Erythroblast (primary cell): Measurements from ENCODE around the gene LUC7L.
"Not testable (repeated sequence)": the region's sequence is repeated elsewhere in the genome, so short reads cannot be mapped to it uniquely, and the experiment has no call there.

ENCODE experiments used
- DNase-seq, 2 experiments: peaks; one replicate each; lab custom pipeline; 2025; lab: John Stamatoyannopoulos, UW
- GATA1 ChIP-seq: IDR thresholded peaks from 2 replicates; pipeline ENCODE4 v1.6.1; 2011; ENCODE audit warnings: low read depth, mild to moderate bottlenecking, control low read depth, low read length, moderate library complexity
- POLR2A ChIP-seq: IDR thresholded peaks from 2 replicates; pipeline ENCODE4 v1.6.1; 2011; ENCODE audit warnings: mild to moderate bottlenecking, low read length

The LUC7L gene

DNA sequence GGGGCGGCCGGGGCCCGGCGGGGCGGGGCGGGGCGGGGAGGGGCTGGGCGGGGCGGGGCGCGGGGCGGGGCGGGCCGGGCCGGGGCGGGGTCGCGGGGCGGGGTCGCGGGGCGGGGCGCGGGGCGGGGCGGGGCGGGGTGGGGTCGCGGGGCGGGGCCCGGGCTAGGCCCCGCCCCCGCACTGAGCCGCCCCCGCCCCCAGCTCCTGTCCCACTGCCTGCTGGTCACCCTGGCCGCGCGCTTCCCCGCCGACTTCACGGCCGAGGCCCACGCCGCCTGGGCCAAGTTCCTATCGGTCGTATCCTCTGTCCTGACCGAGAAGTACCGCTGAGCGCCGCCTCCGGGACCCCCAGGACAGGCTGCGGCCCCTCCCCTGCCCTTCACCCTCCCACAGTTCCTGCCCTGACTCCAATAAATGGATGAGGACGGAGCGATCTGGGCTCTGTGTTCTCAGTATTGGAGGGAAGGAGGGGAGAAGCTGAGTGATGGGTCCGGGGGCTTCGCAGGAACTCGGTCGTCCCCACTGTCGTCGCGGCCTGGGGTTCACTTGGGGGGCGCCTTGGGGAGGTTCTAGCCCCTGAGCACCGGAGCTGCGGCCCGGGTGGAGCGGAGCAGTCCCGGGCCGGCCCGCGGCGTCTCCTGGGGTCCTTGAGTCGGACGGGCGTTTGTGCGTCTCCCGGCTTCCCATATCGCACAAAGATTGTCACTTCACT is 64.3 kb downstream of the LUC7L start:
- peak; percentile 69 to 76 for DNase-seq

DNA sequence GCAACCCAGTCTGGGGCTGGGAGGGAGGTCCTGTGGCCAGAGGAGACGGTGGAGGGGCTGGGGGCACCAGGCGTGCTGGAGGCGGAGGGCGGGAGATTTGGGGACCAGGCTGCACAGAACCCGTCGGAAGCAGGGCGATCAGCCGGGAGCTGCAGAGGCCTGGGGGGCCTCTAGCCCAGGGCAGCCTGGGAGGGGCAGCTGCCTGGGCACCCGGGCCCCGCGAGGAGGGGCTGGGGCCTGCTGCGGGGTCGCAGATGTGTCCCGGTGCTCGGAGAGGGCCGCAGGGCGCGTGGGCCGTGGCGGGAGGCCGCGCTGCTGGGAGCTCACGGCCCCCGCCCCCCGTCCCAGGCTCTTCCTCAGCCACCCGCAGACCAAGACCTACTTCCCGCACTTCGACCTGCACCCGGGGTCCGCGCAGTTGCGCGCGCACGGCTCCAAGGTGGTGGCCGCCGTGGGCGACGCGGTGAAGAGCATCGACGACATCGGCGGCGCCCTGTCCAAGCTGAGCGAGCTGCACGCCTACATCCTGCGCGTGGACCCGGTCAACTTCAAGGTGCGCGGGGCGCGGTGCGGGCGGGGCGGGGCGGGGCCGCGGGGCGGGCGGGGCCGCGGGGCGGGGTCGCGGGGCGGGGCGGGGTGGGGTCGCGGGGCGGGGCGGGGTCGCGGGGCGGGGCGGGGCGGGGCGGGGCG is 65.0 kb downstream of the LUC7L start:
- DNase-seq, result not testable (repeated sequence)

More for the DNA sequence above, 64.3 kb downstream of the LUC7L start:
- TF ChIP-seq GATA1 (no peak), POLR2A (no peak)

DNA sequence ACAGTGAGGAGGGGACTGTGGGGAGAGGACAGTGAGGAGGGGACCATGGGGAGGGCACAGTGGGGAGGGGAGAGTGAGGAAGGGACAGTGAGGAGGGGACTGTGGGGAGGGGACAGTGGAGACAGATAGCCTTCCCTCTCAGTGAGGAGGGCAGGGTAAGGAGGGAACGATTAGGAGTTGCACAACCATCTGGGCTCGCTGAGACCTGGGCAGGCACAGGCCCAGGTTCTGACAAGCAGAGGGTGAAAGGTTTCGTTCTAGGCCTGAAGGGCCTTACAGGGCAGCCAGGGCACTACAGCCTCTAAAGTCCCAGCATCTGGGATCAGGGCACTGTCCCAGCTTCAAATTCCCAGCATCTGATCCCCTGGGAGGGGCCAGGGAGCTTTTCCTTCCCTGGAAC is 65.6 kb downstream of the LUC7L start:
- peak in 1 of 2 experiments; percentile 34 for DNase-seq

DNA sequence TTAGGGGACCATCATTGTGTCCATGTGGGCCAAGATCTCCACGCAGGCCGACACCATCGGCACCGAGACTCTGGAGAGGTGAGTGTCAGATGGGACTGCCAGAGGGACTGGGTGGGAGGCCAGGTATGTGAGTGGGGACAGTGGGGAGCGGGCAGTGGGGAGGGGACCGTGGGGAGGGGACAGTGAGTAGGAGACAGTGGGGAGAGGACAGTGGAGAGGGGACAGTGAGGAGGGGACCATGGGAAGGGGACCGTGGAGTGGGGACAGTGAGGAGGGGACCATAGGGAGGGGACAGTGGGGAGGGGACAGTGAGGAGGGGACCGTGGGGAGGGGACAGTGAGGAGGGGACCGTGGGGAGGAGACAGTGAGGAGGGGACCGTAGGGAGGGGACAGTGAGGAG is 66.1 kb downstream of the LUC7L start:
- DNase-seq, result not testable (repeated sequence)

DNA sequence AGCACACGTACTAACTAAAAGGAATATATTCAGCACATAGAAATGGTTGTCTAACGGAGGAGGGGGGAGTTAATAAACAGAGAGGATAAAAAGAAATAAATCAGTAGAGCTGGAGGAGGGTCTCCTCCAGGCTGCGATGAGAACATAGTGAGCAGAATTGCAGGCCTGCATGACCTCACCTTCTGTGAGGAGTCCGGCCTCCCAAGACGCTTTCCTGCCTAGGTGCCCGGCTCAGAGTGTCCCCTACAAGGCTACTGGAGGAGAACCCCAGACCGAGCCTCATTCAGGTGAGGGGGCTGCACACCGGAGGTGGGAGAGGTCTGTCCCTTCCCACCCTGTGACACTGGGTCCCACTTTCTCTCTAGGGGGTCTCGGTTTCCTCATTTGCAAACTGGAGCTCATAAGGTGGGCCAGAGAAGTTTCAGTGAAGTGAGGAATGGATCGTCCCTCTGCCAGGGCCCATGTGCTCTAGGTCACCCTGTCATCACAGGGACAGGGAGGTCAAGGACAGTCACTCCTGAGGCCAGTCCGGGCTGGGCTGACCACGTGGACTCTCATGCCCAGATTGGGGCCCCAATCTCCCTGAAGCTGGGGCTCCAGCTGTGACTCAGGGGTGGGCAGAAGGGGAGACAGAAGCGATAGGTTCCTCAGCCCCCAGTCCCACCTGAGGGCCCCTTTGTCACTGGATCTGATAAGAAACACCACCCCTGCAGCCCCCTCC is 66.8 kb downstream of the LUC7L start:
- no peak for DNase-seq
- TF ChIP-seq GATA1, result no peak
- no peak for TF ChIP-seq POLR2A

DNA sequence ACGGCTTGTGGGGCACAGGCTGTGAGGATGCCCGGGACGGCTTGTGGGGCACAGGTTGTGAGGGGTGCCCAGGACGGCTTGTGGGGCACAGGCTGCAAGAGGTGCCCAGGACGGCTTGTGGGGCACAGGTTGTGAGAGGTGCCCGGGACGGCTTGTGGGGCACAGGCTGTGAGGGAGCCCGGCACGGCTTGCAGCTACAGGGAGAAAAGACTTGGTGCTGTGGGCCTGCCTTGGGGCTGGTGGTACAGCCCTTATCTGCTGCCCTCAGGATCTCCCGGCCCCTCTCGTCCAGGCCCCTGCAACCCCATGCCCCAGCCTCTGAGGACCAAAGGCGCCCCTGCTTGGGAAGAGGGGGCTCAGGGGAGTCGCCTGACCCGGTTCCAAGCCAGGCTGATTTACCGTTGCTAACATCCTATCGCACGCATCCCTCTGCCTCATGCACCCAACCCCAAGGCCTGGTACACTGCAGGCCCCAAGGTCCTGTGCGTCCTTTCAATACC is 68.5 kb downstream of the LUC7L start:
- no peak for TF ChIP-seq POLR2A
- TF ChIP-seq GATA1, result no peak

DNA sequence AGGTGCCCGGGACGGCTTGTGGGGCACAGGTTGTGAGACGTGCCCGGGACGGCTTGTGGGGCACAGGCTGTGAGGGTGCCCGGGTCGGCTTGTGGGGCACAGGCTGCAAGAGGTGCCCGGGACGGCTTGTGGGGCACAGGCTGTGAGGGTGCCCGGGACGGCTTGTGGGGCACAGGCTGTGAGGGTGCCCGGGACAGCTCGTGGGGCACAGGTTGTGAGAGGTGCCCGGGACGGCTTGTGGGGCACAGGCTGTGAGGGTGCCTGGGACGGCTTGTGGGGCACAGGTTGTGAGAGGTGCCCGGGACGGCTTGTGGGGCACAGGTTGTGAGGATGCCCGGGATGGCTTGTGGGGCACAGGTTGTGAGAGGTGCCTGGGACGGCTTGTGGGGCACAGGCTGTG is 69.0 kb downstream of the LUC7L start:
- DNase-seq, result not testable (repeated sequence)

More for the DNA sequence above, 68.5 kb downstream of the LUC7L start:
- no peak for DNase-seq

DNA sequence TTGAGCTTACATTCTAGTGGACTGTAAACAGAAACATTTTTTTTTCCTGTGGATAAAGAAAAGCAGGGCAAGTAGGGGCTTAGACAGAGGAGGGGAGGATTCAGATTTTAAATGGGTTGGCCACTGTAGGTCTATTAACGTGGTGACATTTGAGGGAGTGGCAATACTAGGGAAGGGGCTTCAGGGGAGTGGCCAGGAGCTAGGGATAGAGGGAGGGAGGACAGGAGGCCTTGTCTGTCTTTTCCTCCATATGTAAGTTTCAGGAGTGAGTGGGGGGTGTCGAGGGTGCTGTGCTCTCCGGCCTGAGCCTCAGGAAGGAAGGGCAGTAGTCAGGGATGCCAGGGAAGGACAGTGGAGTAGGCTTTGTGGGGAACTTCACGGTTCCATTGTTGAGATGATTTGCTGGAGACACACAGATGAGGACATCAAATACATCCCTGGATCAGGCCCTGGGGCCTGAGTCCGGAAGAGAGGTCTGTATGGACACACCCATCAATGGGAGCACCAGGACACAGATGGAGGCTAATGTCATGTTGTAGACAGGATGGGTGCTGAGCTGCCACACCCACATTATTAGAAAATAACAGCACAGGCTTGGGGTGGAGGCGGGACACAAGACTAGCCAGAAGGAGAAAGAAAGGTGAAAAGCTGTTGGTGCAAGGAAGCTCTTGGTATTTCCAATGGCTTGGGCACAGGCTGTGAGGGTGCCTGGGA is 70.0 kb downstream of the LUC7L start:
- TF ChIP-seq POLR2A (no peak), GATA1 (no peak)
- DNase-seq, result no peak

DNA sequence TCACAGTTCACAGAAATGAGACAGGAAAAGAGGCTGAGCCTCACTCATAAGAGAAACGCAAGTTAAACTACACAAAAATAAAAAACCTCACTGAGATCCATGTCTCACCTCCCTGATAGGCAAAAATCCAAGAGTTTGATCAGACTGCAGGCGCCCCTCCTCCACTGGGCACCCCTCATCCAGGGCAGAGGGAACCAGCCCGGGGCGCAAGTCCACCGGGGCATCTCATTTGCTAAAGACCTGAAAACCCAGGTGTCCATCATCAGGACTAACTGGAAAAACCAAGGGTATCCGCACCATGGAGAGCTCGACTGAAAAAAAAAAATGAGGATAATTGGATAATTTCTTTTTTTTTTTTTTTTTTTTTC is 74.2 kb downstream of the LUC7L start:
- DNase-seq, result peak in 1 of 2 experiments; percentile 41
- TF ChIP-seq POLR2A (no peak), GATA1 (no peak)

DNA sequence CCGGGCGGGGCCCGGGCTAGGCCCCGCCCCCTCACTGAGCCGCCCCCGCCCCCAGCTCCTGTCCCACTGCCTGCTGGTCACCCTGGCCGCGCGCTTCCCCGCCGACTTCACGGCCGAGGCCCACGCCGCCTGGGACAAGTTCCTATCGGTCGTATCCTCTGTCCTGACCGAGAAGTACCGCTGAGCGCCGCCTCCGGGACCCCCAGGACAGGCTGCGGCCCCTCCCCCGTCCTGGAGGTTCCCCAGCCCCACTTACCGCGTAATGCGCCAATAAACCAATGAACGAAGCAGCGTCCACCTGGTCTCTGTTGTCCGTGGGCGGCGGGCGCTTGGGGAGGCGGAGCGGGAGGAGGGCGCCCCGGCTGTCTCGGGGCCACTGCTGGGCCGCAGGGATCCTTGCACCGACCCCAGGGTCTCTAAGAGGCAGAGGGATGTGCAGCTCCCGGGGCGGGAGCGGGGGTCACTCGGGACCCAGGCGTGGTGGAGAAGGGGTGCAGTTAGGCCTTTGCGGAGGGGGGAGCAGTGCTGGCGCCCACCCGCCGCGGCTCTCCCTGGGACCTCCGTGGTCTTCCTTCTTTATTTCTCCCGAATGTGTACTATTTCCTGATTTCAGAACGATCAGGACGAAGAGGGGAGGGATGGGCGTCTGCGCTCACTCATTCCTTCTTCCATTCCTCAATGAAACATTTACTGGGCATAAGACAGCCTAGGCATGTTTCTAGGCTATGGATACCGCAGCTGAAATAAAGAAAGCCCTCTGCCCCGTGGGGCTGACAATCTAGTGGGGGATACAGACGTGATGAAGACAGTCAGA is 74.8 kb downstream of the LUC7L start:
- peak; percentile 70 to 71 for DNase-seq
- TF ChIP-seq GATA1 (no peak), POLR2A (peak; percentile 1)

DNA sequence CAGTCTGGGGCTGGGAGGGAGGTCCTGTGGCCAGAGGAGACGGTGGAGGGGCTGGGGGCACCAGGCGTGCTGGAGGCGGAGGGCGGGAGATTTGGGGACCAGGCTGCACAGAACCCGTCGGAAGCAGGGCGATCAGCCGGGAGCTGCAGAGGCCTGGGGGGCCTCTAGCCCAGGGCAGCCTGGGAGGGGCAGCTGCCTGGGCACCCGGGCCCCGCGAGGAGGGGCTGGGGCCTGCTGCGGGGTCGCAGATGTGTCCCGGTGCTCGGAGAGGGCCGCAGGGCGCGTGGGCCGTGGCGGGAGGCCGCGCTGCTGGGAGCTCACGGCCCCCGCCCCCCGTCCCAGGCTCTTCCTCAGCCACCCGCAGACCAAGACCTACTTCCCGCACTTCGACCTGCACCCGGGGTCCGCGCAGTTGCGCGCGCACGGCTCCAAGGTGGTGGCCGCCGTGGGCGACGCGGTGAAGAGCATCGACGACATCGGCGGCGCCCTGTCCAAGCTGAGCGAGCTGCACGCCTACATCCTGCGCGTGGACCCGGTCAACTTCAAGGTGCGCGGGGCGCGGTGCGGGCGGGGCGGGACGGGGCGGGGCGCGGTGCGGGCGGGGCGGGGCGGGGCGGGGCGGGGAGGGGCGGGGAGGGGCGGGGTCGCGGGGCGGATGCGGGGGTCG is 75.6 kb downstream of the LUC7L start:
- not testable (repeated sequence) for DNase-seq
- peak; percentile 0 for TF ChIP-seq POLR2A

DNA sequence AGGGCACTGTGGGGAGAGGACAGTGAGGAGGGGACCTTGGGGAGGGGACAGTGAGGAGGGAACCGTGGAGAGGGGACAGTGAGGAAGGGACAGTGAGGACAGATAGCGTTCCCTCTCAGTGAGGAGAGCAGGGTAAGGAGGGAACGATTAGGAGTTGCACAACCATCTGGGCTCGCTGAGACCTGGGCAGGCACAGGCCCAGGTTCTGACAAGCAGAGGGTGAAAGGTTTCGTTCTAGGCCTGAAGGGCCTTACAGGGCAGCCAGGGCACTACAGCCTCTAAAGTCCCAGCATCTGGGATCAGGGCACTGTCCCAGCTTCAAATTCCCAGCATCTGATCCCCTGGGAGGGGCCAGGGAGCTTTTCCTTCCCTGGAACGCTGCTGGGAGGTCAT is 76.1 kb downstream of the LUC7L start:
- peak in 1 of 2 experiments; percentile 44 for DNase-seq
